K562 (cell line): ENCODE measurements around the gene VPS37B. TPM values are rescaled to one million over a fixed set of nuclear protein-coding genes. Genes with fewer than 3 reads are reported as not detected.

Experiments used
- ADNP ChIP-seq: fragments of 200-800 bp; sonication (Bioruptor generic); IDR thresholded peaks from 2 replicates; pipeline ENCODE4 v1.6.1; 2016; ENCODE audit warnings: missing genetic modification characterization, missing compliant biosample characterization
- C11orf30 ChIP-seq: fragments of 450-650 bp; IDR thresholded peaks from 2 replicates; pipeline ENCODE4 v1.6.1; 2016; ENCODE audit warnings: low read depth, mild to moderate bottlenecking
- CBX1 ChIP-seq: sonication (generic); IDR thresholded peaks from 2 replicates; pipeline ENCODE4 v1.6.1; 2016; ENCODE audit warnings: antibody characterized with exemption, low read depth, mild to moderate bottlenecking
- CTCFL ChIP-seq: IDR thresholded peaks from 2 replicates; pipeline ENCODE4 v1.6.1; 2011; ENCODE audit warnings: borderline replicate concordance, low read depth, mild to moderate bottlenecking, moderate library complexity, low read length; ENCODE audit not compliant: insufficient read depth, poor library complexity, severe bottlenecking
- DMBX1 ChIP-seq: fragments of 250-450 bp; sonication (Bioruptor Pico); IDR thresholded peaks from 2 replicates; pipeline ENCODE4 v1.8.0; 2022; ENCODE audit warnings: inconsistent platforms, mild to moderate bottlenecking, moderate library complexity, borderline replicate concordance
- EGR1 ChIP-seq: fragments of 450-650 bp; conservative IDR thresholded peaks from 2 replicates; pipeline ENCODE4 v1.6.1; 2017; ENCODE audit warnings: mild to moderate bottlenecking
- ELK1 ChIP-seq: sonication (generic); formaldehyde crosslinking; IDR thresholded peaks from 2 replicates; pipeline ENCODE4 v1.8.1; 2022; ENCODE audit warnings: missing genetic modification reagents
- GTF2A2 ChIP-seq: IDR thresholded peaks from 2 replicates; pipeline ENCODE4 v1.6.1; 2016; ENCODE audit warnings: mild to moderate bottlenecking, missing genetic modification characterization, missing compliant biosample characterization
- HNRNPK ChIP-seq: fragments of 200-400 bp; formaldehyde crosslinking; IDR thresholded peaks from one replicate; pipeline ENCODE4 v1.6.1; 2018; ENCODE audit warnings: mild to moderate bottlenecking, low read depth, low read length; ENCODE audit not compliant: poor library complexity, severe bottlenecking
- ID3 ChIP-seq, 2 experiments: fragments of 250-450 bp in 1 of 2; fragments of 450-650 bp in 1 of 2; sonication (Bioruptor Pico) in 1 of 2; IDR thresholded peaks; 2 replicates each; pipeline versions ENCODE4 v1.6.1 to v1.8.0; 2016 to 2021; ENCODE audit warnings: mild to moderate bottlenecking in 2 of 2, moderate library complexity in 2 of 2, missing compliant biosample characterization in 1 of 2, missing genetic modification characterization in 1 of 2
- MEIS2 ChIP-seq: fragments of 450-650 bp; IDR thresholded peaks from 2 replicates; pipeline ENCODE4 v1.6.1; 2014; ENCODE audit warnings: mild to moderate bottlenecking; ENCODE audit not compliant: partially characterized antibody
- MYC ChIP-seq, 2 experiments: fragments of 250-450 bp in 1 of 2; sonication (Bioruptor Pico) in 1 of 2; IDR thresholded peaks; 2 replicates each; pipeline versions ENCODE4 v1.5.1 to v1.6.1; 2012 to 2021; ENCODE audit warnings: low read depth in 2 of 2, borderline replicate concordance in 1 of 2, improper control_type of control experiment in 1 of 2, low read length in 1 of 2, mild to moderate bottlenecking in 1 of 2, moderate library complexity in 1 of 2
- NFXL1 ChIP-seq: fragments of 450-650 bp; formaldehyde crosslinking; IDR thresholded peaks from 2 replicates; pipeline ENCODE4 v1.4.0; 2021; ENCODE audit warnings: mild to moderate bottlenecking
- POLR2A ChIP-seq: fragments of 450-650 bp; conservative IDR thresholded peaks from 2 replicates; pipeline ENCODE4 v1.6.1; 2016
- RHOXF2B ChIP-seq: fragments of 250-450 bp; sonication (Bioruptor Pico); conservative IDR thresholded peaks from 2 replicates; pipeline ENCODE4 v1.5.1; 2021
- ZFP30 ChIP-seq: fragments of 250-450 bp; sonication (Bioruptor Pico); IDR thresholded peaks from 2 replicates; pipeline ENCODE4 v1.8.0; 2022; ENCODE audit warnings: moderate library complexity, mild to moderate bottlenecking, inconsistent platforms, borderline replicate concordance
- ZFP36 ChIP-seq: fragments of 150-350 bp; IDR thresholded peaks from 2 replicates; pipeline ENCODE4 v1.6.1; 2018; ENCODE audit warnings: low read length, low read depth; ENCODE audit not compliant: partially characterized antibody
- ZNF175 ChIP-seq: fragments of 200-800 bp; sonication (Bioruptor generic); IDR thresholded peaks from 2 replicates; pipeline ENCODE4 v1.6.1; 2016; ENCODE audit warnings: low read depth, mild to moderate bottlenecking, missing genetic modification characterization, missing compliant biosample characterization
- ZNF239 ChIP-seq: fragments of 250-450 bp; sonication (Bioruptor Pico); IDR thresholded peaks from 2 replicates; pipeline ENCODE4 v1.4.0; 2020; ENCODE audit warnings: mild to moderate bottlenecking
- ZNF24 ChIP-seq: fragments of 450-650 bp; IDR thresholded peaks from 2 replicates; pipeline ENCODE4 v1.6.1; 2016
- ZNF280A ChIP-seq: fragments of 450-650 bp; IDR thresholded peaks from 2 replicates; pipeline ENCODE4 v1.6.1; 2018; ENCODE audit warnings: mild to moderate bottlenecking, low read depth; ENCODE audit not compliant: partially characterized antibody
- polyA plus RNA-seq, 8 experiments: library from polyadenylated mRNA; depleted of rRNA in 4 of 8; stranded (reverse) in 5 of 8; unstranded in 3 of 8; fragments of >200 nt; fragmentation: Nextera tagmentation in 2 of 8; fragmentation: Illumina TruSeq in 1 of 8; extraction: Ambion mirVana in 2 of 8; extraction: Trizol in 1 of 8; gene quantifications; 2 replicates each; pipeline versions ENCODE4 v1.2.1 to v1.2.3, GENCODE V29; 2011 to 2014; ENCODE audit warnings: inconsistent platforms in 1 of 8, missing spikeins in 1 of 8
- total RNA-seq, 7 experiments: library from RNA; depleted of rRNA in 6 of 7; stranded (reverse); fragments of >200 nt in 6 of 7; fragmentation: Illumina TruSeq in 2 of 7; extraction: Trizol in 2 of 7; gene quantifications; 2 replicates each; pipeline versions ENCODE4 v1.2.1 to v1.2.3, GENCODE V29; 2011 to 2021; ENCODE audit warnings: low replicate concordance in 1 of 7

VPS37B gene
- total and polyA plus RNA-seq, 9 of the 15 experiments (the other 6 are each of a cell fraction or from before 2014, with no cell fraction given), result 0.28 to 37.4 (median 17.9) TPM

- no peak for TF ChIP-seq ZFP36
- TF ChIP-seq CTCFL, result no peak
- TF ChIP-seq C11orf30, result peak; percentile 86
- TF ChIP-seq ZNF24, result no peak
- peak; percentile 23 for TF ChIP-seq EGR1
- no peak for TF ChIP-seq ZNF280A
- peak; percentile 50; the same call in 1 of the 2 replicates for TF ChIP-seq ZNF175 (CRISPR knock-in tag)
- TF ChIP-seq GTF2A2, result no peak
- TF ChIP-seq MEIS2, result peak; percentile 82
- no peak for TF ChIP-seq ZNF239 (CRISPR knock-in tag)
- TF ChIP-seq NFXL1 (CRISPR knock-in tag), result no peak
- TF ChIP-seq ID3 (CRISPR knock-in tag; IDR thresholded peaks at IDR 0.05), result no peak
- no peak for TF ChIP-seq ID3 (tag; IDR thresholded peaks at IDR 0.05)
- no peak for TF ChIP-seq ZFP30 (CRISPR knock-in tag)
- peak; percentile 37; the same call in 1 of the 2 replicates for TF ChIP-seq MYC (IDR thresholded peaks at IDR 0.05; ENCODE audit: low read depth, low read length)
- TF ChIP-seq MYC (CRISPR knock-in tag; IDR thresholded peaks at IDR 0.05; ENCODE audit: borderline replicate concordance, low read depth), result no peak
- no peak for TF ChIP-seq CBX1
- no peak for TF ChIP-seq RHOXF2B
- no peak for TF ChIP-seq DMBX1 (CRISPR knock-in tag)
- TF ChIP-seq ELK1 (CRISPR knock-in tag), result no peak
- 0 out of 2 replicates have a peak, but pooled peaks have one; percentile 28 for TF ChIP-seq POLR2A
- TF ChIP-seq HNRNPK, result no peak
- TF ChIP-seq ADNP, result no peak; the same call in 1 of the 2 replicates
Observed at GRCh38 chr12:122886851-122887818, 8.8 kb downstream of the VPS37B start (continued).
